GM19240 (cell line): Measurements from ENCODE around the gene STARD8.
A peak's percentile ranks its signal among the peaks of the same experiment; 100 is the strongest.
"Not testable (repeated sequence)": the region's sequence is repeated elsewhere in the genome, so short reads cannot be mapped to it uniquely, and the experiment has no call there.

Experiments
- DNase-seq: peaks from one replicate; pipeline ENCODE4 v3.0.0; 2011; ENCODE audit warnings: low spot score; ENCODE audit not compliant: insufficient read length

Gene STARD8

DNA sequence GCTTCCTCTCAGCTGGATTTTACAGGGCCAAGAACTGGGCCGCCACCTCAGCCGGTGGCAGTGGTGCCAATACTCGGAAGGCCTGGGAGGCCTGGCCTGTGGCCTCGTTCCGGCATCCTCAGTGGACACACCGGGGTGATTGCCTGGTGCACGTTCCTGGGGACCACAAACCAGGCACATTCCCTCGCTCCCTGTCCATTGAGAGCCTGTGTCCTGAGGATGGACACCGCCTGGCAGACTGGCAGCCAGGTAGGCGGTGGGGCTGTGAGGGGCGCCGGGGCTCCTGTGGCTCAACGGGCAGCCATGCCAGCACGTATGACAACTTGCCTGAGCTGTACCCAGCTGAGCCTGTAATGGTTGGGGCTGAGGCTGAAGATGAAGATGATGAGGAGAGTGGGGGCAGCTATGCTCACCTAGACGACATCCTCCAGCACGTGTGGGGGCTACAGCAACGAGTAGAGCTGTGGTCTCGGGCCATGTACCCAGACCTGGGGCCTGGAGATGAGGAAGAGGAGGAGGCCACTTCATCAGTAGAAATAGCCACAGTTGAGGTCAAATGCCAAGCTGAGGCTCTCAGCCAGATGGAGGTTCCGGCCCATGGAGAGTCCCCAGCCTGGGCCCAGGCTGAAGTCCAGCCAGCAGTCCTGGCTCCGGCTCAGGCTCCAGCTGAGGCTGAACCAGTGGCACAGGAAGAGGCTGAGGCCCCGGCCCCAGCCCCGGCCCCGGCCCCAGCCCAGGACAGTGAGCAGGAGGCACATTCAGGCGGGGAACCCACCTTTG is 70.4 kb downstream of the STARD8 start:
- DNase-seq = no peak

DNA sequence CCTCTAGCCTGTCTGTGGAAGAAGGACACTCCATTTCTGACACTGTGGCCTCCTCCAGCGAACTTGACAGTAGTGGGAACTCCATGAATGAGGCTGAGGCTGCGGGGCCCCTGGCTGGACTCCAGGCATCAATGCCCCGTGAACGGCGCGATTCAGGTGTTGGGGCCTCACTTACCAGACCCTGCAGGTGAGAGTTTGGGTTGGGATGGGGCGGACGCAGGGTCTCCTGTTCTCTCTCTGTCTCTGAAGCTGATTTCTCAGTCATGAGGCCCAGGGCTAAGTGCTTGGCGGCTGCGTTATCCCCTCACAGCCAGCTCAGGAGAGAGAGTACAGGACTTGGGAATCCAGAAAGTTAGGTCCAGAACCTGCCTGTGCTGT is 71.0 kb downstream of the STARD8 start:
- no peak for DNase-seq

GRCh38 chrX:68719181-68719903 is 71.9 kb downstream of the STARD8 start:
- no peak for DNase-seq

- no peak for DNase-seq
Measured at GRCh38 chrX:68719904-68720614, 72.6 kb downstream of the STARD8 start.

GRCh38 chrX:68720851-68721250 is 73.4 kb downstream of the STARD8 start:
- no peak for DNase-seq

DNA sequence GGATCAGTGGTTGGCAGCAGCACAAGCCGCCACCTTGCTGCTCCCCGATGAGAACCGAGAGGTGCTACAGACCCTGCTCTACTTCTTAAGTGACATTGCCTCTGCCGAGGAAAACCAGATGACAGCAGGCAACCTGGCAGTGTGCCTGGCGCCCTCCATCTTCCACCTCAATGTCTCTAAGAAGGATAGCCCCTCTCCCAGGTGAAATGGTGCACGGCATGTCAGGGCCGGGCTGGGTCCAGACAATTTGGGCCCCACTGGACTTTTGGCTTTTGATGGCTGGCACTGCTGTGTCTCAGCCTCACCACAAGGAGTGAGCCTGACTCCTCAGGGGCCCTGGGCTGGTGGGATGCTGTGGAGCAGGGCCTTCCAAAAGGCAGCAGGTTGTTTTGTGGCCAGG is 74.1 kb downstream of the STARD8 start:
- no peak for DNase-seq

GRCh38 chrX:68721991-68722860 is 74.8 kb downstream of the STARD8 start:
- DNase-seq = no peak

- DNase-seq = no peak
Measured at GRCh38 chrX:68723491-68724155, 76.2 kb downstream of the STARD8 start.

DNA sequence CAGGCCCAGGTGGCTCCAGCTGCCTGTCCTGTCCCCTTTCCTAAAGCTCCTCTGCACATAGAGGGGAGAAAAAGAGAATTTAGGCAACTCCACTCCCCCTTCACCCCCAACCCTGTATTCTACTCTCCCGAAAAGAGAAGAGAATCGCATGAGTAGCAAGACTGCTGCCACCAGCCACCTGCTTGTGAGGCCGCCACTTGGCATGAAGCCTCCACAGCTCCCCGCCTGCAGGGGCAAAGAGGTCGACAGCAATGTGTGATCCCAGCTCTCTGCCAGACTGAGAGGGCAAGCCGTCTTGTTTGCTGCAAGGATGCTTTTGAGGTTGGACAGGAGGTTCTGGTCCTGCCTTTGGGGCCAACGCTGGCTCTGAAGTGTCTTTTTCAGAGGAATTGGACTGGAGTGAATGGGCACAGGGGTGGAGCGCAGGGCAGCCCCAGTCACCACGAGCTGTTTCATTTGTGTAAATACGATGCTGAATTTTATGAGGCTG is 77.1 kb downstream of the STARD8 start:
- no peak for DNase-seq

DNA sequence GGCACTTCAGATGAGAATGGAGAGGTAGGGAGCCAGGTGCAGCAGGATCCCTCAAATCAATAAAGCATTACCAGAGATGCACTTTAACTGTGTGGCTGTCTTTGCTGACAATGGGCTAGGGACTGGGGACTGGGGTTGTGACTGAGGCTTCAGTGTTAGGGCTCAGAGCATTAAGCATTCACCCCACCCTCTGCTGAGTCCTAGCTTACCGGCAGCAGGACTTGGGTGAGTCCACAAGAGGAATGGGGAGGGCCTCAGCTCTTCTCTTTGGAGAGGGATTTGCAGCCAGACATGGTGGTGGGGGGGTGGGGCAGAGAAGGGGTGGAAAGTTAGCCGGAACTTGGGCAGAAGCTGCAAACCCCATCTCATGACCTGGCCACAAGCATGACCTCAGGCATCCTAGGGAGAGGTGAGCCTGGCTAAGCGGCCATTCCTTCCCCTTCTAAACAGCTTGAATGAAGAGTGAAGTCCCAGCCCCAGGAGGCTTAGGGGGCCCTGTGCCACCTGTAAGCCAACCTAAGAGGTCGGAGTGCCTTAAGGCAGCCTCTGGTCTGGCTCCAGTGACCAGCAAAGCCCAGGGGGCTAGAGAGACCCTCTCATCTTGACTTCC is 78.4 kb downstream of the STARD8 start:
- no peak for DNase-seq

DNA sequence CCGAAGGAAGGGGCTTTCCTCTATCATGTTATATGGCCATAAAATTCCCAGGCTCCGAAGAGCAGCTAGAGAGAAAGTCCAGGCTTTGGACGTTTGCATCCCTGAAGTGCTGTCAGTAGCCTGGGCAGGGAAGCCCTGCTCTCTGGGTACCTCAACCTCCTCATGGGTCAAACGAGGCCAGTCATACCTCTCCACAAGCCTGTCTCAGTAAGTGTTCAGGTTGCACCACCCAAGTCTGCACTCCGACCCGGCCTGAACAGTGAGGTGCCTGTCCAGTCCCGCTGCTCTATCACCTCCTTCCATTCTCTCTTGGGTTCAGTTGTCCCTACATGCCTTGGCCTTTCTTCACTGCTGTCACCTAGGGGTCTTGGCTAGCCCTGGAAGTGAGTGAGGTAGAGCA is 78.9 kb downstream of the STARD8 start:
- no peak for DNase-seq

- no peak for DNase-seq
Measured at GRCh38 chrX:68727696-68728095, 80.2 kb downstream of the STARD8 start.

DNA sequence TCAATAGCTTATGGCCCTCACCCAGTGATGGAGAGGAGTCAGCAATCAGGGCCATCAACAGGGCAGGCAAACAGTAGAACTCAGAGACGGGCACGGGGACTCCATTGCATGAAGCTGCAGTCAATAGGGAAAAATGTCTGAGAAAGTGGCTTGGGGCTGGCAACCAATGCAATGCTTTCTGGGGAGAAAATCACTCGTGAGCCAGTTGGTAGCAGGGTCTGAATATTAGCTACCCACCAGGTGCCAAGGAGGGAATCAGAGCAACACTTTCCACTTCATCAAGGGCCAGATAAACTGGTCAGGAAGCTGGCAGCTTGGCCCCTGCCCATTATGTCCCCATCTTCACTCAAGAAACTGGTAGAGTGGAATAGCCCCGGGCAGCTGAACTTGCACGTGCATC is 80.7 kb downstream of the STARD8 start:
- DNase-seq = no peak

- no peak for DNase-seq
Measured at GRCh38 chrX:68731254-68731653, 83.8 kb downstream of the STARD8 start.

DNA sequence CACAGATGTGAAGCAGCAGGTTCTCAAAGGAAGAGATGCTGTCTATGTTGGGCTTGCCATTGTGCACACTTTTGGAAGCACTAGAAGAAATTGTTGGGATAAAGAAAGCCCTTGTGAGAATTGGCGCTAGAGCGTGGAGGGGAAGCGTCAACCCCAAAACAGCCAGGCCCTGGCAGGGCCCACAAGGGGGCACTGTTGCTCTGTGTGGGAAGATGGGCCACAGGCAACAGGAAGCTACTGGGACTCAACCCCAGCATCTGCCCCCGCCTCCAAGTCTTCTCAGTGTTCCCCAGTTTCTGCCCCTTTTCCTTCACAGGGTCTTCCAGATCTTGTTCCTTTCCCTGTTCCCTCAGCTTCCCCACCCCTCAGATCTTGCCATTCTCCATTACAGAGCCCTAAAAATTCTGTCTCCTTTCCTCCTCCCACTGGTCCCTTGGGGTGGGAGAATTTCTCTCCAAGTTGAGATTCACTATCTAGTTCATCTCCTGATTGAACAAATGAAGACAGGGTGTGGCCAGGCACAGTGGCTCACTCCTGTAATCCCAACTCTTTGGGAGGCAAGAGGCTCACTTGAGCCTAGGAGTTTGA is 85.5 kb downstream of the STARD8 start:
- DNase-seq = peak; percentile 43

DNA sequence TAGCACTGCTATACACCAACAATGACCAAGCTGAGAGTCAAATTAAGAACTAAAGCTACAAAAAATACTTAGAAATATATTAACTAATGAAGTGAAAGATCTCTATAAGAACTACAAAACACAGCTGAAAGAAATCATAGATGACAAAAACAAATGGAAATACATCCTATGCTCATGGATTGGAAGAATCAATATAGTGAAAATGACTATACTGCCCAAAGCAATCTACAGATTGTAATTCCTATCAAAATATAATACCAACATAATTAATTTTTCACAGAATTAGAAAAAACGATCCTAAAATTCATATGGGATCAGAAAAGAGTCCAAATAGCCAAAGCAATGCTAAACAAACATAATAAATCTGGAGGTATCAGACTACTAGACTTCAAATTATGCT is 87.8 kb downstream of the STARD8 start:
- DNase-seq = no peak

DNA sequence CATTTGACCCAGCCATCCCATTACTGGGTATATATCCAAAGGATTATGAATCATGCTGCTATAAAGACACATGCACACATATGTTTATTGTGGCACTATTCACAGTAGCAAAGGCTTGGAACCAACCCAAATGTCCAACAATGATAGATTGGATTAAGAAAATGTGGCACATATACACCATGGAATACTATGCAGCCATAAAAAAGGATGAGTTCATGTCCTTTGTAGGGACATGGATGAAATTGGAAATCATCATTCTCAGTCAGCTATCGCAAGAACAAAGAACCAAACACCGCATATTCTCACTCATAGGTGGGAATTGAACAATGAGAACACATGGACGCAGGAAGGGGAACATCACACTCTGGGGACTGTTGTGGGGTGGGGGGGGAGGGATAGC is 94.4 kb downstream of the STARD8 start:
- not testable (repeated sequence) for DNase-seq

GRCh38 chrX:68743754-68744153 is 96.3 kb downstream of the STARD8 start:
- DNase-seq = no peak

DNA sequence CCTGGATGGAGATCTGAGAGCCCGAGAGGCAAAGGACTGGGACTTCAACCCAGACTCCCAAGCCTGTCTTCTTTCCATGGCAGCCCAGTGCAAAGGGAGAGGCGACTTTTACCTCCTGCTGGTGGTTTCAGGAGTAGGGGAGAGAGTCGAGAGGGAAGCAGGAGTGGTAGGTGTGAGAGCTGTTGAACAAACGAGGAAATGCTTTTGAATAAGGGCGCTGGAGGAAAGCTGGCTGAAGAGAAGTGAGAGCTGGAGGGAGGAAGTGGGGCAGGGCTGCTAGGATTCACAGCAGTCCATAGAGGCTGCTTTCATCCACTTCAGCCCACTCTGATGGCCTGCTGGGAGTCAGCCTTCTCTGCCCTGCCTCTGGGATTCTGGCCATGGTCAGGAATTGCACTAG is 99.5 kb downstream of the STARD8 start:
- DNase-seq = no peak

DNA sequence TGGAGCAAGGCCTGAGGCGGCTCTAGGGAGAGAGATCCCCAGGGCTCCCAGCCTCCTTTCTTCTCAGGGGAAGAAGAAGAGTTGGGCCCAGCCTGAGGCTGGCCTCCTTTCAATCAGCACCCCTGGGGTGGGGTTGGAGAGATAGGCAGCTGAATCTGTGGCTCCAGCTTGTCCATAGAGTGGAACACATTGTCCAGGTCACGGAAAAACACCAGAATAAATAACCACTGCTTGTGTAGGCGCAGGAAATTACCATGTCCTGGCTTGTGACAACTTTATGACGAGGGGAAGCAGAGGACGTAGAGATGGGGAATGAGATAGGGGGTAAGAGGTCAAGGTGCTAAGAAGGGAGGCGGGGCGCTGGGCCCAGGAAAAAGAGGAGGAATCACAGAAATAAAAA is 100.6 kb downstream of the STARD8 start:
- DNase-seq = no peak
